ENCODE data around the gene EFCAB6.

- TF ChIP-seq POLR2AphosphoS5 (IDR thresholded peaks at IDR 0.05) (no peak), CTCF (IDR thresholded peaks at IDR 0.05) (no peak)
These were observed 195.5 kb downstream of the EFCAB6 start for GRCh38 chr22:43616645-43617044.
